Stimulated activated CD4-positive, alpha-beta T cell treated with anti-CD3 and anti-CD28 coated beads, Interleukin-4, amount 100 ng/mL, for 48 hours (primary cell): ENCODE measurements around the gene NFIC.
"Not testable (repeated sequence)": the region's sequence is repeated elsewhere in the genome, so short reads cannot be mapped to it uniquely, and the experiment has no call there.

ENCODE experiments used
- DNase-seq, 2 donors: peaks; one replicate each; pipeline ENCODE4 v3.0.0-alpha.2; 2020; ENCODE audit warnings: low read depth in 2 of 2

The NFIC gene

DNA sequence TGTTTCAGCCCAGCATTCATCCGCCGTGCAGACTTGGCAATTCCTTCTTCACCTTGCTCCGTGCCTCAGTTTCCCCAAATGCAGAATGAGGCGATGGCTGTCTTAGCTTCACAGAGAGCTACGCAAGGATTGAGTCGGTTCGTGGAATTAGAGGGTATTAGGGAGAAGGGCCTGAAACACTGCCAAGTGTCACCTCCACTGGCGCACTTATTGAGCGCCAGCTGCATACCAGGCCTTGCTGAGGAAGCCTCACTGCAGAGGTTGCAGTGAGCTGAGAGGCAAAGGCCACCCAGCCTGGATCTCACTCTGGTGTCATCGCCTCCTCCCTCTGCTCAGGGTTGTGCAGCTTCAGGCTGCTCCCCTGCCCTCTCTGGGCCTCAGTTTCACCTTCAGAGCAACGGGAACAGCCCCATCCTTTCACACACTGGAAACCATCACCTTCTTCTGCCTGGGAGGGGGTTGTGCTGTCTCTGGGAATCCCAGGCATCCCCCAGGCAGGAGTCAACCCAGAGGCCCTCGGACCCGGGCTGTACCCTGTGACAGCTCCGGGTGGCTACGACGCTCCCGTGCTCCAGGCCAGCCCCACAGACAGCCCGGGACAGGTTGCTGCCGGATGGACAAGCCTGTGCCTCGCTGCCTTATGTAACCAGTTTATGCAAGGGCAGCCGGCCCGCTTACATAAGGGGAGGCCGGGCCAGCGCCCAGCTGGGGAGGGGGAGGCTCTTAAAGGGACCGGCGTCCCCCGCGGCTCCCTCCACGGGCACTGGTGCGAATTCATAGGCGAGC lies 31.9 kb downstream of the NFIC start:
- DNase-seq = no peak

DNA sequence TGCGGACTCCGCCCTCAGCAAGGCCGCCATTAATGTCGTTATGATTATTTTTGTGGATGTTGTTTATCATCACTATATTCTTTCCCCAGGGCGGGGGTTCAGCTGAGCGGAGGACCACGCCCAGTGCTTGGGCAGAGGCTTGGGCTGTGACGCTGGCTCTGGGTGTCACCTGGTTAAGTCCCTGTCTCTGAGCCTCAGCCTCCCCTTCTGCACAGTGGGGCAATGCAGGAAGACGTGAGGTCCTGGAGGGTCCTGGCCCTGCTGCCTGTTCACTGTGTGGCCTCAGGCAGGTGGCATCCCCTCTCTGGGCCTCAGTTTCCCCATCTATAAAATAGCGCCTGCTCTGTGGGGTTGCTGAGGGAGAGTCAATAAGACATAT lies 32.5 kb downstream of the NFIC start:
- DNase-seq = no peak

GRCh38 chr19:3399311-3399710 lies 32.9 kb downstream of the NFIC start:
- DNase-seq = not testable (repeated sequence)

GRCh38 chr19:3401004-3401768 lies 34.8 kb downstream of the NFIC start:
- no peak for DNase-seq

GRCh38 chr19:3402631-3403443 lies 36.5 kb downstream of the NFIC start:
- DNase-seq = no peak

- no peak for DNase-seq
Observed at GRCh38 chr19:3403489-3404323, 37.3 kb downstream of the NFIC start.

- no peak for DNase-seq
Observed at GRCh38 chr19:3404324-3405260, 38.2 kb downstream of the NFIC start.

GRCh38 chr19:3405261-3405653 lies 38.9 kb downstream of the NFIC start:
- no peak for DNase-seq

GRCh38 chr19:3406571-3407111 lies 40.3 kb downstream of the NFIC start:
- no peak for DNase-seq

DNA sequence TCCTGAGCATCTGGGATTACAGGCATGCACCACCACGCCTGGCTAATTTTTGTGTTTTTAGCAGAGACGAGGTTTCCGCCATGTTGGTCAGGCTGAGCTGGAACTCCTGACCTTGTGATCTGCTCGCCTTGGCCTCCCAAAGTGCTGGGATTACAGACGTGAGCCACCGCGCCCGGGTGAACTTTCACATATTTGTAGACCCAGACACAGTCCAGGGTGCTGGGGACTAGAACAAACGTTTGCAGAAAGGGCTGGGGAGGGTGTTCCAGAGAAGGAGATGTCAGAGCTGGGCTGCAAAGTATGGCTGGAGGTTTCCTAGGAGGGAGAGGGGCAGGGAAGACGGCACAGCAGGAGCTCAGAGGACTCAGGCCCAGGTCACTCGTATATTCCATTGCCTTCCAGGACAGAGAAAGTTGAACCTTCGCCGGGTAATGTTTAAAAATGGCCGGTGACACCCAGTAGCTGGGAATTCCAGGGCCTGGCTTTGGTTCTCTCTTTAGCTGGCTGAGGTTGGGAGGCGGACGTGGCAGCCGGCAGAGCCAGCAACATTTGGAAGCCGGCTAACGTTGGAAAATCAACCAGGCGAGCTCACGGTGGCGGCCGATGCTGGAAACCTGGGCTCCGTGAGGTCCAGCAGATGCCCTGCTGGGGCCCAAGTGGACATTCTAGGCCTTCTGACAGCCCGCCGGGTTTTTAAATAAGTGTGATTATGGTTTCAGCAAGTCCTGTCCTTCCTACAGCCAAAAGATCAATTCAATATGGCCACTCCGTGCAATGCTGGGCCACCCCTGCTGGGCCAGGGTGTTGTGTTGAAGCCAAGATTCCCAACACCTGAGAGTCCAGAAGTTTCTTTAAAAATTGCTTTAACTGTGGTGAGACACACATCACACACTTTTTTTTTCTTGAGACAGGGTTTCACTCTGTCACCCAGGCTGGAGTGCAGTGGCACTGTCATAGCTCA lies 41.5 kb downstream of the NFIC start:
- DNase-seq = no peak

DNA sequence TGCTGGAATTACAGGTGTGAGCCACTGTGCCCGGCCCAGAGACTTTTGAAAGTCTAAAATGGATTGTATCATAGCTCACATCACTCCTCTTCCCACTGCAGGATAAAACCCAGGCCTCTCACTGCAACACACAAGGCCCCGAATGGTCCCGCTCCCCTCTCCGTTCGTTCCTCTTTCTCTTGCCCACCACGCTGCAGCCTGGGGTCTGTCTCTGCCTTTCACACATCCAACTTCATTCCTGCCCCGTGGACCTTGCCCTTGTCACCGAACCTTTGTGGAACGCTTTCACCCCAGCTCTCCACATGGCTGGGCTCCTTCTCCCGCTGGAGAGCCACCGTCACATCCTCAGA lies 42.6 kb downstream of the NFIC start:
- DNase-seq = no peak

DNA sequence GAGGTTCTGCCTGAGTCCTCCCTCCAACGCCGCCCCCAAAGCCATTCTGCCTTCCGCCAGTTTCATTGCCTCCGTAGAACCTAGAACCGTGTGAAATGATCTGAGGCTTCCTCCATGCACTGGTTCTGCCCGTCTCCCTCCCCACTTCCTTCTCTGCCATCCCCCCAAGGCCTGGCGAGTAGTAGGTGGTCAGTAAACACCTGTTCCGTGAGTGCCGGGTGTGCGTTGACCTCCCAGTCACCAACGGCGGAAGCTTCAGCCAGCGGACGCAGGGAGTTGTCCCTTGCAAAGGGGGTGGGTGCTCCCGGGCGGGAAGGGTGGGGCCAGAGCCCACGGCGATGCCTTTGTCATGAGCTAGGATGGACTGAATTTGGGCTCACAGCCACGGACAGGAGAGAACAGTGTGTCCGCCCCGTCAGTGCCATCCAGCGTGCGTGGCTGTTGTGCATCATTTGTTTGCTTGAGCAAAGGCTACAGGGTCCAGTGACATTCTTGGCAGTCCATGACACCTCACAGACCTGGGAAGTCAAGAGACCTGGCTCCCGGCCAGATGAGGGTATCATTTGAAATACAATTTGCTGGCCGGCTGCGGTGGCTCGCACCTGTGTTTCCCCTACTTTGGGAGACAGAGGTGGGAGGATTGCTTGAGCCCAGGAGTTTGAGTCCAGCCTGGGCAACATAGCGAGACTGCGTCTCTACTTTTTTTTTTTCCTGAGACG lies 43.1 kb downstream of the NFIC start:
- DNase-seq = no peak

GRCh38 chr19:3411636-3412035 lies 45.3 kb downstream of the NFIC start:
- no peak for DNase-seq

DNA sequence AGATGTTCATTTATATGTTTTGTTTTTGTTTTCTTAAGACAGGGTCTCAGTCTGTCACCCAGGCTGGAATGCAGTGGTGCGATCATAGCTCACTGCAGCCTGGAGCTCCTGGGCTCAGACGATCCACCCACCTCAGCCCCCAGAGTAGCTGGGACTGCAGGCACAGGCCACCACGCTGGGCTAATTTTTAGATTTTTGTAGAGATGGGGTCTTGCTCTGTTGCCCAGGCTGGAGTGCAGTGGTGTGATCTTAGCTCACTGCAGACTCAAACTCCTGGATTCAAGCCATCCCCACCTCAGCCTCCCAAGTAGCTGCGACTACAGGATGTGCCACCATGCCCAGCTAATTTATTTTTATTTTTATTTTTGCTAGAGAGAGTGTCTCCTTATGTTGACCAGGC lies 45.7 kb downstream of the NFIC start:
- no peak for DNase-seq

DNA sequence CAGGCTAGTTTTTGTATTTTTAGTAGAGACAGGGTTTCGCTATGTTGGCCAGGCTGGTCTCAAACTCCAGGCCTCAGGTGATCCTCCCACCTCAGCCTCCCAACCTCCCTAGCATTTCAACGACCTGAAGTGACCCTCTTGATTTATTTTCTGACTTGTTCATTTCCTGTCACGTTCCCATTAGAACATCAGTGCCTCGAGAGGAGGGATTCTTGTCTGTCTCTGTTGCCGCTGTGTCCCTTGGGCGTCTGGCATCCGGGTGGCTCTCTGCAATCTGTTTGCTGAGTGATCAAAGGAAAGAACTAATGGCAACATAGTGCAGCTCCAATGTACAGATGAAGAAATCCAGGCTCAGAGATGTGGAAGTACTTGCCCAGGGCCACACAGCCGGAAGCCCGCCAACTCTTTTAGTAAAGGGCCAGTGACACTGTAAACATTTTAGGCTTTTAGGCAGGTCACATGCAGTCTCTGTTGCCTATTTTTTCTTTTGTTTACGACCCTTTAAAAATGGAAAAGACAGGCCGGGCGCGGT lies 47.5 kb downstream of the NFIC start:
- DNase-seq = no peak

GRCh38 chr19:3415695-3416094 lies 49.3 kb downstream of the NFIC start:
- DNase-seq = no peak

DNA sequence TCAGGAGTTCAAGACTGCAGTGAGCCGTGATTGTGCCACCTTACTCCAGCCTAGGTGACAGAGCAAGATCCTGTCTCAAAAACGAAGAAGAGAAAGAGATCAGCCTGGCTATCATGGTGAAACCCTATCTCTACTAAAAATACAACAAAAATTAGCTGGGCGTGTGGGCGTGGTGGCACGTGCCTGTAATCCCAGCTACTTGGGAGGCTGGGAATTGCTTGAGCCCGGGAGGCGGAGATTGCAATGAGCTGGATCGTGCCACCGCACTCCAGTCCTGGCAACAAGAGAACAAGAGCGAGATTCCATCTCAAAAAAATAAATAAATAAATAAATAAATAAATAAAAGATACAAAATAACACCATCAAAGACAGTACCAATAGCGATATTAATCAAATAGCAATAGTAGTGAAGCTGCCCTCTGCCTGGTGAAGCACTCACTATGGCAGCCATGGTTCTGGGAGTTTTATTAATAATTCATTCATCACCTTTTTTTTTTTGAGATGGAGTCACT lies 53.9 kb downstream of the NFIC start:
- DNase-seq = no peak
